DMS53 (cell line): ENCODE results near the gene GRM8.

ENCODE experiments used
- DNase-seq: peaks from one replicate; lab custom pipeline; 2025; lab: John Stamatoyannopoulos, UW

Gene GRM8

GRCh38 chr7:126511046-126511445 lies 741.7 kb downstream of the GRM8 start:
- no peak for DNase-seq

GRCh38 chr7:126501617-126502016 lies 751.1 kb downstream of the GRM8 start:
- DNase-seq = no peak

GRCh38 chr7:126499481-126499880 lies 753.3 kb downstream of the GRM8 start:
- no peak for DNase-seq

GRCh38 chr7:126495733-126496132 lies 757.0 kb downstream of the GRM8 start:
- no peak for DNase-seq

GRCh38 chr7:126495001-126495400 lies 757.7 kb downstream of the GRM8 start:
- DNase-seq = no peak

GRCh38 chr7:126493801-126494200 lies 758.9 kb downstream of the GRM8 start:
- no peak for DNase-seq

- DNase-seq = no peak
These were observed 762.9 kb downstream of the GRM8 start for GRCh38 chr7:126489874-126490273.

- no peak for DNase-seq
These were observed 764.9 kb downstream of the GRM8 start for GRCh38 chr7:126487728-126488442.

- no peak for DNase-seq
These were observed 765.9 kb downstream of the GRM8 start for GRCh38 chr7:126486806-126487205.

GRCh38 chr7:126485791-126486190 lies 767.0 kb downstream of the GRM8 start:
- DNase-seq = no peak

GRCh38 chr7:126483972-126484371 lies 768.8 kb downstream of the GRM8 start:
- DNase-seq = peak; percentile 94

GRCh38 chr7:126472825-126473224 lies 779.9 kb downstream of the GRM8 start:
- DNase-seq = no peak

GRCh38 chr7:126462405-126462804 lies 790.3 kb downstream of the GRM8 start:
- DNase-seq = no peak

GRCh38 chr7:126460664-126461063 lies 792.1 kb downstream of the GRM8 start:
- no peak for DNase-seq

GRCh38 chr7:126453104-126453503 lies 799.6 kb downstream of the GRM8 start:
- no peak for DNase-seq

- no peak for DNase-seq
These were observed 802.5 kb downstream of the GRM8 start for GRCh38 chr7:126450269-126450671.

- DNase-seq = no peak
These were observed 803.0 kb downstream of the GRM8 start for GRCh38 chr7:126449611-126450268.

- DNase-seq = no peak
These were observed 804.8 kb downstream of the GRM8 start for GRCh38 chr7:126447984-126448383.

- DNase-seq = no peak
These were observed 806.8 kb downstream of the GRM8 start for GRCh38 chr7:126445991-126446390.

GRCh38 chr7:126443951-126444350 lies 808.8 kb downstream of the GRM8 start:
- DNase-seq = peak; percentile 70

- no peak for DNase-seq
These were observed 809.8 kb downstream of the GRM8 start for GRCh38 chr7:126442908-126443307.

- DNase-seq = no peak
These were observed 811.0 kb downstream of the GRM8 start for GRCh38 chr7:126441745-126442144.

- no peak for DNase-seq
These were observed 812.2 kb downstream of the GRM8 start for GRCh38 chr7:126440542-126440941.
